Esophagus mucosa (tissue), 1 donor: ENCODE measurements around the gene RSF1. TPM values are rescaled to one million over a fixed set of nuclear protein-coding genes. Genes with fewer than 3 reads are reported as not detected.
A peak's percentile ranks its signal among the peaks of the same experiment; 100 is the strongest.

ENCODE experiments used
- ATAC-seq: fragments of 200-7000 bp; cut with Tn5 transposase; one replicate; pipeline ENCODE4 v1.9.1; 2020
- total RNA-seq: library from RNA; stranded (reverse); gene quantifications from one replicate; pipeline ENCODE4 v1.2.4, GENCODE V29; 2023
- donor health status: DM: yes; HTN: yes; CAD: no.

Gene RSF1
- total RNA-seq, 1 donor from 2014 or later: 17.3 TPM

GRCh38 chr11:77669848-77670511 lies 150.5 kb downstream of the RSF1 start:
- ATAC-seq: no peak

GRCh38 chr11:77668760-77669159 lies 151.8 kb downstream of the RSF1 start:
- no peak for ATAC-seq

GRCh38 chr11:77665240-77665965 lies 155.1 kb downstream of the RSF1 start:
- ATAC-seq: no peak

GRCh38 chr11:77661670-77662069 lies 158.9 kb downstream of the RSF1 start:
- ATAC-seq: no peak

- peak; percentile 28 for ATAC-seq
Measured at GRCh38 chr11:77660947-77661346, 159.6 kb downstream of the RSF1 start.

- ATAC-seq: no peak
Measured at GRCh38 chr11:77658213-77659013, 162.1 kb downstream of the RSF1 start.

- ATAC-seq: no peak
Measured at GRCh38 chr11:77656362-77656761, 164.2 kb downstream of the RSF1 start.

- ATAC-seq: no peak
Measured at GRCh38 chr11:77654770-77655434, 165.6 kb downstream of the RSF1 start.

- ATAC-seq: no peak
Measured at GRCh38 chr11:77650123-77650522, 170.4 kb downstream of the RSF1 start.

- ATAC-seq: no peak
Measured at GRCh38 chr11:77647654-77648305, 172.7 kb downstream of the RSF1 start.

GRCh38 chr11:77644887-77645286 lies 175.6 kb downstream of the RSF1 start:
- ATAC-seq: no peak

GRCh38 chr11:77642228-77642627 lies 178.3 kb downstream of the RSF1 start:
- ATAC-seq: no peak

- ATAC-seq: peak; percentile 94
Measured at GRCh38 chr11:77637345-77638165, 183.0 kb downstream of the RSF1 start, which contains the start of gene CLNS1A. TSS of gene CLNS1A (minus strand) at chr11:77637794. CDS start at chr11:77637714, 80 bp downstream.

GRCh38 chr11:77636731-77637344 lies 183.7 kb downstream of the RSF1 start:
- no peak for ATAC-seq

- peak; percentile 36 for ATAC-seq
Measured at GRCh38 chr11:77633926-77634325, 186.6 kb downstream of the RSF1 start.

- ATAC-seq: no peak
Measured at GRCh38 chr11:77630157-77630710, 190.3 kb downstream of the RSF1 start.

- ATAC-seq: peak; percentile 48
Measured at GRCh38 chr11:77619576-77620198, 200.8 kb downstream of the RSF1 start.

- ATAC-seq: no peak
Measured at GRCh38 chr11:77617892-77618291, 202.6 kb downstream of the RSF1 start.

- ATAC-seq: no peak
Measured at GRCh38 chr11:77611921-77612320, 208.6 kb downstream of the RSF1 start.
